DND-41 (cell line): ENCODE results near the gene ARNT2.

Experiments used
- CTCF ChIP-seq: IDR thresholded peaks from 2 replicates; pipeline ENCODE4 v1.5.1; 2012; ENCODE audit warnings: borderline replicate concordance, low read length, moderate library complexity, mild to moderate bottlenecking; ENCODE audit not compliant: poor library complexity, severe bottlenecking; ENCODE audit errors: extremely low read depth
- EZH2 ChIP-seq: IDR thresholded peaks from 3 replicates; pipeline ENCODE4 v1.6.1; 2012; ENCODE audit warnings: borderline replicate concordance, low read depth, mild to moderate bottlenecking, moderate library complexity, low read length, inconsistent platforms; ENCODE audit not compliant: severe bottlenecking

DNA sequence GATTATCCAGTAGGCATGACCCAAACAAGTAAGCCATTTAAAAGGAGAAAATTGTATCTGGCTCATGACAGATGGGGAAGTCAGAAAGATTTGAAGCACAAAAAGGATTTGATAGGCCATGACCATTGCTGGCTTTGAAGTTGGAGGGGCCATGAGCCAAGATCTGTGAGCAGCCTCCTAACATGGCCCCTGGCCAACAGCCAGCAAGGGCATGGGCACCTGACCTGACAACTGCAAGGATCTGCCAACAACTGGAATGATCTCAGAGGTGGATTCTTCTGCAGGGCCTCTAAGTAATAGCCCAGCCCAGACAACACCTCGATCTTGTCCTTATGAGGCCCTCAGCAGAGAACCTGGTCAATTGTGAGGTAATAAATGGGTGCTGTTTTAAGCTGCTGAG is 93.0 kb downstream of the ARNT2 start:
- no peak for TF ChIP-seq CTCF
- no peak for TF ChIP-seq EZH2
